Astrocyte (in vitro differentiated cells and primary cell): ENCODE data around the gene SDK1.

Source experiments
- EZH2 ChIP-seq: IDR thresholded peaks from 2 replicates; pipeline ENCODE4 v1.6.1; 2012; ENCODE audit warnings: mild to moderate bottlenecking, low read length, inconsistent platforms; ENCODE audit not compliant: insufficient read depth
- TF ChIP-seq, protein P1 (sequence below): IDR thresholded peaks from 2 replicates; pipeline ENCODE4 v1.5.1; 2011; ENCODE audit warnings: low read depth, mild to moderate bottlenecking, inconsistent platforms, low read length, moderate library complexity; ENCODE audit not compliant: insufficient read depth

DNA sequence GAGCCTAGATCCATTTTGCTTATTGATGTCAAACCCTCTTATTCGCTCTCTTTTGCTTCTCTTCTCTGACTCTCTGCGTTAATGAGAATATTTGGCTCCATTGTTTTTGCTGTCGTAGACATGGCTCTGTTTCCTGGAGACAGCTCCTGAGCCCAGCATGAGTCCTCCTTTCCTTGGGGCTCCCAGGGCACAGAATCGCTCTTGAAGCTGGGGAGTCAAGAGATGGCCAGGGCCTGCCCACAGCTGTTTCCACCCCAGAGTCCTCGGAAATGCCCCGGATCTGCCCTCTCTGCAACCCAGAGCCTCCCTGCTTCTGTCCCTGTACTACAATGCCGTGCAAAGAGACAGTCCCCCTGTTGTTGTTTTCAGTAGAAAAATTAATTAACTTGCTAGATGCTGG is 814.4 kb downstream of the SDK1 start:
- TF ChIP-seq, protein P1, sequence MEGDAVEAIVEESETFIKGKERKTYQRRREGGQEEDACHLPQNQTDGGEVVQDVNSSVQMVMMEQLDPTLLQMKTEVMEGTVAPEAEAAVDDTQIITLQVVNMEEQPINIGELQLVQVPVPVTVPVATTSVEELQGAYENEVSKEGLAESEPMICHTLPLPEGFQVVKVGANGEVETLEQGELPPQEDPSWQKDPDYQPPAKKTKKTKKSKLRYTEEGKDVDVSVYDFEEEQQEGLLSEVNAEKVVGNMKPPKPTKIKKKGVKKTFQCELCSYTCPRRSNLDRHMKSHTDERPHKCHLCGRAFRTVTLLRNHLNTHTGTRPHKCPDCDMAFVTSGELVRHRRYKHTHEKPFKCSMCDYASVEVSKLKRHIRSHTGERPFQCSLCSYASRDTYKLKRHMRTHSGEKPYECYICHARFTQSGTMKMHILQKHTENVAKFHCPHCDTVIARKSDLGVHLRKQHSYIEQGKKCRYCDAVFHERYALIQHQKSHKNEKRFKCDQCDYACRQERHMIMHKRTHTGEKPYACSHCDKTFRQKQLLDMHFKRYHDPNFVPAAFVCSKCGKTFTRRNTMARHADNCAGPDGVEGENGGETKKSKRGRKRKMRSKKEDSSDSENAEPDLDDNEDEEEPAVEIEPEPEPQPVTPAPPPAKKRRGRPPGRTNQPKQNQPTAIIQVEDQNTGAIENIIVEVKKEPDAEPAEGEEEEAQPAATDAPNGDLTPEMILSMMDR, result no peak
- TF ChIP-seq EZH2, result no peak
